A673 (cell line): ENCODE results near the gene EHHADH.
"Not testable (repeated sequence)": the region's sequence is repeated elsewhere in the genome, so short reads cannot be mapped to it uniquely, and the experiment has no call there.

Experiments
- EZH2 ChIP-seq: fragments of 200-600 bp; sonication (generic); IDR thresholded peaks from 2 replicates; pipeline ENCODE4 v1.6.1; 2017; ENCODE audit warnings: borderline replicate concordance, low read depth, mild to moderate bottlenecking, mixed read lengths, antibody characterized with exemption, low read length; ENCODE audit not compliant: poor library complexity, severe bottlenecking
- TF ChIP-seq, protein P1 (sequence below): fragments of 300-800, 200-600 bp; sonication (generic); conservative IDR thresholded peaks from 2 replicates; pipeline ENCODE4 v1.5.1; 2017; ENCODE audit warnings: low read depth, mild to moderate bottlenecking, antibody characterized with exemption, low read length, moderate library complexity, mixed read lengths

DNA sequence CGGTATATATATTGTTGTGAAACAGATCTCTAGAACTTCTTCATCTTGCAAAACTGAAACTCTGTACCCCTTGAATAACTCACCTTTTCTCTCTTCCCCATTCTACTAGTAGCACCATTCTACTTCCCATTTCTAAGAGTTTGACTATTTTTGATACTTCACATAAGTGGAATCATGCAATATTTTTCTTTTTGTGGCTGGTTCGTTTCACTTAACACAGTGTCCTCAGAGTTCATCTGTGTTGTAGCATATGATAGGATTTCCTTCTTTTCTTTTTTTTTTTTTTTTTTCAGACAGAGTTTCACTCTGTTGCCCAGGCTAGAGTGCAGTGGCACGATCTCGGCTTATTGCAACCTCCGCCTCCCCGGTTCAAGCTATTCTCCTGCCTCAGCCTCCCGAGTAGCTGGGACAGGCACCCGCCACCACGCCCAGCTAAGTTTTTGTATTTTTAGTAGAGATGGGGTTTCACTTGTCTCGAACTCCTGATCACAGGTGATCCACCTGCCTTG, 46.1 kb upstream of the EHHADH start:
- TF ChIP-seq, protein P1, sequence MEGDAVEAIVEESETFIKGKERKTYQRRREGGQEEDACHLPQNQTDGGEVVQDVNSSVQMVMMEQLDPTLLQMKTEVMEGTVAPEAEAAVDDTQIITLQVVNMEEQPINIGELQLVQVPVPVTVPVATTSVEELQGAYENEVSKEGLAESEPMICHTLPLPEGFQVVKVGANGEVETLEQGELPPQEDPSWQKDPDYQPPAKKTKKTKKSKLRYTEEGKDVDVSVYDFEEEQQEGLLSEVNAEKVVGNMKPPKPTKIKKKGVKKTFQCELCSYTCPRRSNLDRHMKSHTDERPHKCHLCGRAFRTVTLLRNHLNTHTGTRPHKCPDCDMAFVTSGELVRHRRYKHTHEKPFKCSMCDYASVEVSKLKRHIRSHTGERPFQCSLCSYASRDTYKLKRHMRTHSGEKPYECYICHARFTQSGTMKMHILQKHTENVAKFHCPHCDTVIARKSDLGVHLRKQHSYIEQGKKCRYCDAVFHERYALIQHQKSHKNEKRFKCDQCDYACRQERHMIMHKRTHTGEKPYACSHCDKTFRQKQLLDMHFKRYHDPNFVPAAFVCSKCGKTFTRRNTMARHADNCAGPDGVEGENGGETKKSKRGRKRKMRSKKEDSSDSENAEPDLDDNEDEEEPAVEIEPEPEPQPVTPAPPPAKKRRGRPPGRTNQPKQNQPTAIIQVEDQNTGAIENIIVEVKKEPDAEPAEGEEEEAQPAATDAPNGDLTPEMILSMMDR = not testable (repeated sequence)
- not testable (repeated sequence) for TF ChIP-seq EZH2
